ENCODE results near the gene ERN2. TPM values are rescaled to one million over a fixed set of nuclear protein-coding genes. Genes with fewer than 3 reads are reported as not detected.

Gene ERN2
- total RNA-seq, 1 donor from 2014 or later, result not detected

DNA sequence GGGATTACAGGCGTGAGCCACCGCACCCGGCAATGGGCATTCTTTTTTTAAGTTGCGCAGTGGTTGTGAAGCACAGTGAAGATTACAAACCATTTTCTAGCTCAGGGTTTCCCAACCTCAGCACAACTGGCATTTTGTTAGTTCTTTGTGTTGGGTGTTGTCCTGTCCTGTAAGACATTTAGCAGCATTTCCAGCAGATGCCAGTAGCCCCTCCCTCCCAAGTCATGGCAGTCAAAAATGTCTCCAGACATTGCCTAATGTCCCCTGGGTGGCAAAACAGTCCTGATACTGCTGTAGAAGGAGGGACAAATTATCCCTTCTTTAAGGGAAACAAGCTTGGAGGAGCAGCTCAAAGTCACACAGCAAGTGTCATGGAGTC is 18.8 kb downstream of the ERN2 start:
- DNase-seq (ENCODE audit: low read depth), result no peak
- TF ChIP-seq CTCF (IDR thresholded peaks at IDR 0.05; ENCODE audit: insufficient read depth, low read length, poor library complexity, severe bottlenecking), result no peak
- Histone ChIP-seq H3K27me3 (ENCODE audit: control insufficient read depth, insufficient read depth, low read length) (no peaks in the 10 kb centered on the region), H3K36me3 (ENCODE audit: control insufficient read depth, insufficient read depth, low read length) (peaks cover 3% of the 10 kb centered on the region), H3K4me3 (ENCODE audit: low read depth, low read length) (no peak overlapping the region)

DNA sequence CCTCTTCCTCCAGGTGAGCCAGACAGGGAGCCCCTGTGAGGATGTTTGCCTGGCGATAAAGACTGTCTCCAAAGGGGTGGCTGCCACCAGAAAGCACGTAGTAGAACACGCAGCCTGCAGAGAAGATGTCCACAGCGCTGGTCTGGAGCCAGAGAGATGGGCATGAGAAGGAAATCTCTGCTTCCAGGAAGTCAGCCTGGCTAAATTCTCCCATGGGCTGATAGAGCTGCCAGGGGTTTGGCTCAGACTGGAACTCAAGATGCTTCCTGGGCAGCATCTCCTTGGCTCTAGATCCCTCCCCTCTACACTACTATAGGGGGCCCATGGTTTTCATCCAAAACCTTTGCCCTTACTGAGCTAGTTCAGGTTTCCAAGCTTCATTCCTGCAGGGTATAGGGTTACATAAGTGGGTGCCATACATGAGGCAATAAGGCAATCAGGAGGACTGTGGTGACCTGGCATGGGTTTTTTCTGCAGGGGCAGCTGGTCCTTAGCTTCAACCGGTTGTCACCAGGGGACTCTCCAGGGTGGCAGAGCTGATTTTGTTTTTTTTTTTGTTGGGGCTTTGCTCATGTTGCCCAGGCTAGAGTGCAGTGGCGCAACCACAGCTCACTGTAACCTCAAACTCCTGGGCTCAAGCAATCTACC is 20.7 kb downstream of the ERN2 start:
- TF ChIP-seq CTCF (IDR thresholded peaks at IDR 0.05; ENCODE audit: insufficient read depth, low read length, poor library complexity, severe bottlenecking), result no peak
- Histone ChIP-seq H3K36me3 (ENCODE audit: control insufficient read depth, insufficient read depth, low read length) (peaks cover 3% of the 10 kb centered on the region), H3K4me3 (ENCODE audit: low read depth, low read length) (no peak overlapping the region), H3K27me3 (ENCODE audit: control insufficient read depth, insufficient read depth, low read length) (no peaks in the 10 kb centered on the region)
- no peak for DNase-seq (ENCODE audit: low read depth)

- no peak overlapping the region for H3K4me3 ChIP-seq (ENCODE audit: low read depth, low read length)
- DNase-seq (ENCODE audit: low read depth), result peak; percentile 38
- no peak for TF ChIP-seq CTCF (IDR thresholded peaks at IDR 0.05; ENCODE audit: insufficient read depth, low read length, poor library complexity, severe bottlenecking)
- peaks cover 3% of the 10 kb centered on the region for H3K36me3 ChIP-seq (ENCODE audit: control insufficient read depth, insufficient read depth, low read length)
- H3K27me3 ChIP-seq (ENCODE audit: control insufficient read depth, insufficient read depth, low read length), result no peaks in the 10 kb centered on the region
Observed at GRCh38 chr16:23691483-23692189, 21.4 kb downstream of the ERN2 start.

- DNase-seq (ENCODE audit: low read depth), result no peak
- Histone ChIP-seq H3K4me3 (ENCODE audit: low read depth, low read length) (no peak overlapping the region), H3K27me3 (ENCODE audit: control insufficient read depth, insufficient read depth, low read length) (no peaks in the 10 kb centered on the region), H3K36me3 (ENCODE audit: control insufficient read depth, insufficient read depth, low read length) (peaks cover 3% of the 10 kb centered on the region)
- no peak for TF ChIP-seq CTCF (IDR thresholded peaks at IDR 0.05; ENCODE audit: insufficient read depth, low read length, poor library complexity, severe bottlenecking)
Observed at GRCh38 chr16:23690771-23691482, 22.1 kb downstream of the ERN2 start.

- Histone ChIP-seq H3K36me3 (ENCODE audit: control insufficient read depth, insufficient read depth, low read length) (peaks cover 3% of the 10 kb centered on the region), H3K4me3 (ENCODE audit: low read depth, low read length) (no peak overlapping the region), H3K27me3 (ENCODE audit: control insufficient read depth, insufficient read depth, low read length) (no peaks in the 10 kb centered on the region)
- DNase-seq (ENCODE audit: low read depth), result no peak
- TF ChIP-seq CTCF (IDR thresholded peaks at IDR 0.05; ENCODE audit: insufficient read depth, low read length, poor library complexity, severe bottlenecking), result no peak
Observed at GRCh38 chr16:23689442-23690187, 23.4 kb downstream of the ERN2 start.

All from kidney epithelial cell (primary cell).